ENCODE data around the gene KY. TPM values are rescaled to one million over a fixed set of nuclear protein-coding genes. Genes with fewer than 3 reads are reported as not detected.

KY gene, protein sequence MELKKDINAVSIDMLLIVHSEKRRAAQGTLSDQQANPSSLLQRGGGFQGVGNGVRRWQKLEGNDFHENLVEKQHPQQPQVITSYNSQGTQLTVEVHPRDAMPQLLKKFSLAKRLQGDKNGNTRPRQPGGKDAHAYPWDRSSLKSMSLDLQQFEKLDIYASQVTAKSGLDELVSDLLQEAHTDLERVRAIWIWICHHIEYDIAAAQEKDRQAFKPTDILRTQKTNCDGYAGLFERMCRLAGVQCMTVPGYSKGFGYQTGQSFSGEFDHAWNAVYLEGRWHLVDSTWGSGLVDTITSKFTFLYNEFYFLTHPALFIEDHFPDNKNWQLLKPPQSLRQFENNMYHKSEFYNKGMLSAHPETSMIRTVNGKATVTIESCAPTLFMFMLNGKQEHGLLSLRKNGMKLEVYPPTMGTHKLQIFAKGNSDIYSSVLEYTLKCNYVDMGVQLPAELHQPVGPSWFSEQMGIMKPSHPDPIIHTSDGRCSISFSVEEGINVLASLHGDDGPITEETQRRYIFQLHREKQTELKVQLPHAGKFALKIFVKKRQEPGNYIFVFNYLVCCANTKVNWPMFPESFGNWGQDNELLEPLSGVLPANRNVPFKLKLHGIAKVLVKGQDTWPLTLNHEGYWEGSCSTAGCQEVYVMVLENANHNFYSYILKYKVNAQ
- total RNA-seq = 0.29 TPM
- long read RNA-seq = 0 reads

DNA sequence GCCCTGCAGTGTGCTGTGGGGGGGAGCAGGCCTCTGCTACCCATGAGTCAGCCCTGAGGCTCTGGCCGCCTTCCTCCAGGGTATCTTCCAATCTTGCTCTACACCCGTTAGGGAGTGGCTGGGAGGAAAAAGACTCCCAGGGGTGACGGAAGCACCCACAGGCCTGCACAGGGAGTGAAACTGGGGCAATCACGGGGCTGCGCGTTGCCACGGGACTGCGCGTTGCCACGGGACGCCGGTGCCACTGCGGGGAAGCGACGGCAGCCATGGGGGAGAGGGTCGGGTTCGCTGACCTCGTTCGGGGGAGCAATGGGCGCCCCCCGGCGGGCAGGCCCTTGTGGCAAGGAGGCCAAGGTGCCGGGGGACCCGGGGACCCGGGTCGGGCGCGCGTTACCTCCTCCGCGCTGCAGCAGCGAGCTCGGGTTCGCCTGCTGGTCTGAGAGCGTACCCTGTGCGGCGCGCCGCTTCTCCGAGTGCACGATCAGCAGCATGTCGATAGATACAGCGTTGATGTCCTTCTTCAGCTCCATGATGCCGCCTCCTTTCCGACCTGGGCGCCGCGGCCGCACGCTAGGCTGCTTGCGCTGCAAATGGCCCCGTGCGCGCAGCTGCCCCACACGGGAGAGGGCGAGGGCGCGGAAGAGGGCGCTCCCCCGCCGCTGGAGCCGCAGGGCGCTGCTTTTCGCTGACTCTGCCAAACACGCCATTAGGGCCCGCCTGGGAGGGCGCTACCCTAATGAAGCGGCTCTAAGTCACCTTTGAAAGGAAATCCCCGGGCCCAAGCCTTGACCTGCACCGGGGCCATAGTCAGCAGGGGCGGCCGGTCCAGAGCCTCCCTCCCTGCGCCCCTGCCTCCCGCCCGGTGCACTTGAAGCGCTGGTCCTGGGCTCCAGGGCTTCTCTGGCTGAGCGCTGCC, at the start of gene KY:
Gene KY (minus strand): TSS at position 592 of the 916 bp plus-strand sequence. CDS start 62 bp downstream, at position 530.
- intact Hi-C loops (cut with DNase I) = no loop called here
- TF ChIP-seq, protein P1, sequence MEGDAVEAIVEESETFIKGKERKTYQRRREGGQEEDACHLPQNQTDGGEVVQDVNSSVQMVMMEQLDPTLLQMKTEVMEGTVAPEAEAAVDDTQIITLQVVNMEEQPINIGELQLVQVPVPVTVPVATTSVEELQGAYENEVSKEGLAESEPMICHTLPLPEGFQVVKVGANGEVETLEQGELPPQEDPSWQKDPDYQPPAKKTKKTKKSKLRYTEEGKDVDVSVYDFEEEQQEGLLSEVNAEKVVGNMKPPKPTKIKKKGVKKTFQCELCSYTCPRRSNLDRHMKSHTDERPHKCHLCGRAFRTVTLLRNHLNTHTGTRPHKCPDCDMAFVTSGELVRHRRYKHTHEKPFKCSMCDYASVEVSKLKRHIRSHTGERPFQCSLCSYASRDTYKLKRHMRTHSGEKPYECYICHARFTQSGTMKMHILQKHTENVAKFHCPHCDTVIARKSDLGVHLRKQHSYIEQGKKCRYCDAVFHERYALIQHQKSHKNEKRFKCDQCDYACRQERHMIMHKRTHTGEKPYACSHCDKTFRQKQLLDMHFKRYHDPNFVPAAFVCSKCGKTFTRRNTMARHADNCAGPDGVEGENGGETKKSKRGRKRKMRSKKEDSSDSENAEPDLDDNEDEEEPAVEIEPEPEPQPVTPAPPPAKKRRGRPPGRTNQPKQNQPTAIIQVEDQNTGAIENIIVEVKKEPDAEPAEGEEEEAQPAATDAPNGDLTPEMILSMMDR (IDR thresholded peaks at IDR 0.05) = peak; percentile 9
- H3K27ac ChIP-seq = no peak within 1 kb of the TSS
- no peaks in the 10 kb centered on the region for H3K4me1 ChIP-seq
- H3K9me3 ChIP-seq = no peaks in the 10 kb centered on the region
- ATAC-seq (peak; percentile 68), DNase-seq (peak; percentile 75)
- peak within 1 kb of the TSS; percentile 47 for H3K4me3 ChIP-seq
- H3K27me3 ChIP-seq = no peaks in the 10 kb centered on the region
- no peaks in the 10 kb centered on the region for H3K36me3 ChIP-seq

DNA sequence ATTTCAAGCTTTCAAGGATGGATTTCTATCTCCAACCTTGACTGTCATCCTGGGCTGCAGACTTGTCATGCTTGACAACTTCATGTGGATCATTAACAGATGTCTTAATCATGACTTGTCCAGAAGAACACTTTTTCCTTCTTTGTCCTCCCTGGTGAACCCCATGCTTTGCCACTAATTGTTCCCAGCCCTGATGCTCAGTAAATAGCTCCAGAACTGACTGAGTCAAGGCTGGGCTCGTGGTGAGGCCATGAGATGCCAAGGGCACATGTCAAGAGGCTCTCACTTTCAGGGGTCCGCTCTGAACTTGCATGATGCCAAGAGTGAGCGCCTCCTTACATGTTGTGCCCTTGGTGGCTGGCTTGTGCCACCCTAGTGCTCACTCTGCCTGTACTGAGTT, 48.9 kb upstream of the KY start:
- ATAC-seq = no peak
- Histone ChIP-seq H3K4me1 (no peaks in the 10 kb centered on the region), H3K36me3 (no peaks in the 10 kb centered on the region), H3K4me3 (no peak overlapping the region), H3K27me3 (no peaks in the 10 kb centered on the region), H3K9me3 (no peaks in the 10 kb centered on the region), H3K27ac (no peak overlapping the region)
- no peak for DNase-seq
- intact Hi-C loops (cut with DNase I) = no loop called here
- TF ChIP-seq, protein P1 (IDR thresholded peaks at IDR 0.05) = no peak

DNA sequence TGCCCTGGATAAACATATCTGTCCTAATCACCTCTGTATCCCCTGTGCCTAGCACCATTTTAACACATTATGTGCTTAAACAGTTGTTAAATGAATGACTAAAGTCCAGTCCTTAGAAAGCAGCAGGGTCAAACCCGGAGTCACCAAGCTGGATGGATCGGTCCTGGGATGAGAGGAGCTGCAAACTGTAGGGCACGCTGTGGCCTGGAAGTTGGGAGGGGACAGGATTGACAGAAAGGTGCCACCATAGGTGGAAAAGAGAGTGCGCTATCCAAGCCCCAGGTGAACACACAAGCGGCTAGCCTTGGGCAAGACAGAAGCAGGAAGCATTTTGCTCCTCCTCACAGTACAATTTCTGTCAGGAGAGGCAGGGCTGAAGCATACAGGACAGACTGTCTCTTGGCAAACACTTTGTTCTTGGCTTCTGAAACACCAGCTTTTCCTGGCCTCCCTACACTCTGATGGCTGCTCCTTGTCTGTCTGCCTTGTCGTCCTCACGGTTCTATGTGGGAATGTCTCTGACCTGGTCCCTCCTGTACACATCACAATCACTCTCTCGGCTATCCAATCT, 48.4 kb upstream of the KY start:
- no peaks in the 10 kb centered on the region for H3K9me3 ChIP-seq
- no peak overlapping the region for H3K27ac ChIP-seq
- no peaks in the 10 kb centered on the region for H3K36me3 ChIP-seq

DNA sequence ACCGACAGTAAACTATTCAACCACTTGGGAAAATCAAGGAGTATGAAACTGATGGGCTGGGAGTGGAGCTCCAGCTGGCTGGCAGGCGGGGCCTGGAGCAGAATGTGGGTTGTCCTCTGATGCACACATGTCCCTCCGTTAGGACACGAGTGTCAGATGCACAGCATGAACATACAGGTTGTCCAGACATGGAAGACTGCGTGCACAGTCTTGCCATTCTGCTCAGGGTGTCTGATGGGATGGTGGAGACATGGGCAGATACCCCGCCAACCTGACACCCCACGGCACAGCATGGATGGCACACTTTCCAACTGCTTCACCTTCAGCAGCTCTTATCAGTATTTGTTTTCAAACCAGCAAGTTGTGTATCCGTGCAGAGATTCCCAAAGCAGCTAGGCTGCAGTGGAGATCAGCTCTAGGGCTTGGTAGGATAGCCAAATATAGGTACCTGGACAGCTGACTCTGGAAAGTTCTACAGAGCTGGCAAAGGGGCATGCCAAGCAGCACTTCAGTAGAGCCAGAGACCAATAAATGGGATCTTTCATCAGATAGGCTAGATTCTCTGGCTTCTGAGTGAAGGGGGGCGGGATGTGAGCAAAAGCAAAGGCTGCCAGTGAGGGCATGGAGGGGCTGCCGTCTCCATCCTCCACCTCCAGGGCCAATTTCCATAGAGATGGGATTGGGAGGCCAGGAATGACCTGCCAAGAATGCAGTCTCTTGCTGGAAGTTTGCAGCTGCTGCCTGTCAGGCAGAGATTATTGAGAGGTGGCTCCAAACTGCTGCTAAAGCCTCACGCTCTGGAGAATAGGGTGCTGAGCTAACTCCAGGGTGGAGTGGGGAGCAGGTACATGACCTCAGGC, 47.2 kb upstream of the KY start:
- DNase-seq = no peak
- no peaks in the 10 kb centered on the region for H3K9me3 ChIP-seq
- TF ChIP-seq, protein P1 (IDR thresholded peaks at IDR 0.05) = no peak
- no peak overlapping the region for H3K4me3 ChIP-seq
- ATAC-seq = no peak
- H3K27me3 ChIP-seq = no peaks in the 10 kb centered on the region
- H3K27ac ChIP-seq = no peak overlapping the region
- intact Hi-C loops (cut with DNase I) = no loop called here
- H3K36me3 ChIP-seq = no peaks in the 10 kb centered on the region
- no peaks in the 10 kb centered on the region for H3K4me1 ChIP-seq

More for the DNA sequence above, 48.4 kb upstream of the KY start:
- ATAC-seq (no peak), DNase-seq (no peak)
- intact Hi-C loops (cut with DNase I) = no loop called here
- TF ChIP-seq, protein P1 (IDR thresholded peaks at IDR 0.05) = no peak
- H3K4me1 ChIP-seq = no peaks in the 10 kb centered on the region
- H3K4me3 ChIP-seq = no peak overlapping the region
- no peaks in the 10 kb centered on the region for H3K27me3 ChIP-seq
